HL-60 (cell line): ENCODE data around the gene GNGT2.
"Not testable (repeated sequence)": the region's sequence is repeated elsewhere in the genome, so short reads cannot be mapped to it uniquely, and the experiment has no call there.

Source experiments
- DNase-seq, 2 experiments: peaks; one replicate each; pipeline ENCODE4 v3.0.0-alpha.2; 2010 to 2020; ENCODE audit warnings: low read depth in 1 of 2, low spot score in 1 of 2
- H3K27ac ChIP-seq: fragments of 250-450 bp; sonication (Bioruptor Pico); replicated peaks from 2 replicates; pipeline ENCODE4 v1.5.1; 2020; ENCODE audit warnings: mild to moderate bottlenecking, moderate library complexity
- H3K27me3 ChIP-seq: fragments of 250-450 bp; sonication (Bioruptor Pico); 2 replicates; pipeline ENCODE4 v1.5.1; 2021; ENCODE audit warnings: mild to moderate bottlenecking, moderate library complexity; ENCODE audit not compliant: insufficient read depth, poor library complexity, severe bottlenecking
- H3K4me3 ChIP-seq: replicated peaks from 2 replicates; pipeline ENCODE4 v1.5.1; 2011; ENCODE audit warnings: mild to moderate bottlenecking, control low read depth, low read length; ENCODE audit not compliant: insufficient read depth
- CTCF ChIP-seq: IDR thresholded peaks from one replicate; pipeline ENCODE4 v1.5.1; 2011; ENCODE audit warnings: low read length, control low read depth, inconsistent platforms; ENCODE audit not compliant: insufficient read depth
- GABPA ChIP-seq: IDR thresholded peaks from 2 replicates; pipeline ENCODE4 v1.6.1; 2012; ENCODE audit warnings: low read depth
- POLR2AphosphoS5 ChIP-seq: IDR thresholded peaks from 2 replicates; pipeline ENCODE4 v1.6.1; 2012; ENCODE audit warnings: low read depth
- REST ChIP-seq: IDR thresholded peaks from 2 replicates; pipeline ENCODE4 v1.6.1; 2012; ENCODE audit warnings: low read depth; ENCODE audit not compliant: insufficient replicate concordance
- SPI1 ChIP-seq: IDR thresholded peaks from 2 replicates; pipeline ENCODE4 v1.6.1; 2012; ENCODE audit warnings: low read depth, mild to moderate bottlenecking, borderline replicate concordance

GNGT2 gene

GRCh38 chr17:49180998-49181635 lies 29.3 kb downstream of the GNGT2 start:
- no peak for DNase-seq
- no peak overlapping the region for H3K4me3 ChIP-seq
- no peak; the same call in 1 of the 2 replicates for TF ChIP-seq SPI1
- TF ChIP-seq CTCF: no peak
- TF ChIP-seq REST: no peak
- no peak for TF ChIP-seq POLR2AphosphoS5
- TF ChIP-seq GABPA: no peak
- H3K27ac ChIP-seq: no peak overlapping the region
- H3K27me3 ChIP-seq: no peaks in the 10 kb centered on the region

- TF ChIP-seq POLR2AphosphoS5: no peak
- TF ChIP-seq CTCF: peak; percentile 75
- no peak overlapping the region for H3K4me3 ChIP-seq
- peak in 1 of 2 experiments; percentile 58 for DNase-seq
- no peaks in the 10 kb centered on the region for H3K27me3 ChIP-seq
- no peak overlapping the region for H3K27ac ChIP-seq
Measured at GRCh38 chr17:49180303-49180702, 30.1 kb downstream of the GNGT2 start.

- H3K4me3 ChIP-seq, H3K27ac ChIP-seq, DNase-seq, H3K27me3 ChIP-seq: not testable (repeated sequence)
Measured at GRCh38 chr17:49175978-49176377, 34.4 kb downstream of the GNGT2 start.

GRCh38 chr17:49170711-49171110 lies 39.7 kb downstream of the GNGT2 start:
- not testable (repeated sequence) for DNase-seq, H3K27me3 ChIP-seq, H3K4me3 ChIP-seq, H3K27ac ChIP-seq

GRCh38 chr17:49170216-49170615 lies 40.2 kb downstream of the GNGT2 start:
- Histone ChIP-seq H3K4me3 (no peak overlapping the region), H3K27ac (no peak overlapping the region), H3K27me3 (peaks cover 6% of the 10 kb centered on the region)
- TF ChIP-seq CTCF: no peak
- TF ChIP-seq POLR2AphosphoS5: no peak
- TF ChIP-seq REST: no peak
- no peak for TF ChIP-seq GABPA
- no peak for TF ChIP-seq SPI1
- DNase-seq: no peak
